T-cell (primary cell): ENCODE measurements around the gene TMEM143. TPM values are rescaled to one million over a fixed set of nuclear protein-coding genes. Genes with fewer than 3 reads are reported as not detected.
"Not testable (repeated sequence)": the region's sequence is repeated elsewhere in the genome, so short reads cannot be mapped to it uniquely, and the experiment has no call there.

Experiments used
- ATAC-seq, 4 experiments: fragments of 200-7000 bp in 3 of 4; fragments of 150-1000 bp in 1 of 4; cut with Tn5 transposase; replicated peaks in 1 of 4; 1 replicate in 3 of 4; 2 replicates in 1 of 4; pipeline ENCODE4 v1.10.0; 2021; ENCODE audit warnings: moderate library complexity in 3 of 4, mild to moderate bottlenecking in 2 of 4, moderate number of reproducible peaks in 1 of 4
- CTCF ChIA-PET, 2 donors: fragments of 300-600 bp; sonication (Branson Sonifier 250); formaldehyde crosslinking; loops; one replicate each; lab custom pipeline; 2022; ENCODE audit warnings: antibody characterized with exemption in 2 of 2; lab: Charles Lee
- POLR2A ChIA-PET, 2 donors: fragments of 300-600 bp; sonication (Branson Sonifier 250); formaldehyde crosslinking; loops; one replicate each; lab custom pipeline; 2022; ENCODE audit warnings: antibody characterized with exemption in 2 of 2; lab: Charles Lee
- DNase-seq, 35 experiments: peaks; one replicate each; pipeline versions ENCODE4 v3.0.0 to v3.0.0-alpha.2; 2013 to 2023
- H3K27ac ChIP-seq: one replicate; pipeline ENCODE4 v1.5.1; 2013; ENCODE audit warnings: low read length
- H3K27me3 ChIP-seq, 2 experiments: replicated peaks in 1 of 2; 1 replicate in 1 of 2; 2 replicates in 1 of 2; pipeline versions ENCODE4 v1.6.1 to v1.7.0; 2013; ENCODE audit warnings: low read length in 1 of 2, mixed read lengths in 1 of 2; ENCODE audit not compliant: control insufficient read depth in 2 of 2, insufficient read depth in 2 of 2; ENCODE audit errors: extremely low read depth in 1 of 2
- H3K36me3 ChIP-seq, 2 donors: 1 replicate in 1 of 2; 2 replicates in 1 of 2; pipeline versions ENCODE4 v1.6.1 to v1.7.0; 2013; ENCODE audit warnings: low read length in 1 of 2; ENCODE audit not compliant: control insufficient read depth in 2 of 2, insufficient read depth in 1 of 2; ENCODE audit errors: extremely low read depth in 1 of 2
- H3K4me1 ChIP-seq, 2 experiments: 1 replicate in 1 of 2; 2 replicates in 1 of 2; pipeline versions ENCODE4 v1.6.1 to v1.7.0; 2013; ENCODE audit warnings: low read length in 2 of 2, mixed read lengths in 1 of 2; ENCODE audit not compliant: insufficient read depth in 2 of 2, control insufficient read depth in 1 of 2; ENCODE audit errors: extremely low read depth in 1 of 2
- H3K4me3 ChIP-seq, 2 donors: 1 replicate in 1 of 2; 2 replicates in 1 of 2; pipeline versions ENCODE4 v1.5.1 to v1.7.0; 2013; ENCODE audit warnings: mild to moderate bottlenecking in 2 of 2, low read length in 1 of 2, moderate library complexity in 1 of 2; ENCODE audit not compliant: control insufficient read depth in 1 of 2; ENCODE audit errors: extremely low read depth in 1 of 2
- H3K9me3 ChIP-seq: 2 replicates; pipeline ENCODE4 v1.7.0; 2013
- H3K27ac Mint-ChIP-seq, 2 donors: one replicate each; pipeline ENCODE4 v1.8.0; 2020 to 2021; ENCODE audit warnings: mild to moderate bottlenecking in 2 of 2, mixed read lengths in 2 of 2
- H3K27me3 Mint-ChIP-seq, 2 donors: one replicate each; pipeline ENCODE4 v1.8.0; 2021 to 2022; ENCODE audit warnings: mixed read lengths in 2 of 2
- H3K36me3 Mint-ChIP-seq: one replicate; pipeline ENCODE4 v1.8.0; 2021; ENCODE audit warnings: mixed read lengths
- H3K4me1 Mint-ChIP-seq, 3 donors: one replicate each; pipeline ENCODE4 v1.8.0; 2020 to 2022; ENCODE audit warnings: mixed read lengths in 3 of 3, mild to moderate bottlenecking in 1 of 3
- H3K4me3 Mint-ChIP-seq, 3 donors: one replicate each; pipeline ENCODE4 v1.8.0; 2020 to 2022; ENCODE audit warnings: mild to moderate bottlenecking in 3 of 3, mixed read lengths in 3 of 3, moderate library complexity in 3 of 3
- H3K9me3 Mint-ChIP-seq, 3 donors: one replicate each; pipeline ENCODE4 v1.8.0; 2020 to 2022; ENCODE audit warnings: mixed read lengths in 3 of 3
- WGBS: methylation state at CpG from one replicate; pipeline ENCODE4 v1.1.5; 2013; ENCODE audit warnings: missing lambda C conversion rate; ENCODE audit not compliant: insufficient coverage; 5-methylcytosine and 5-hydroxymethylcytosine counted together
- total RNA-seq, 35 experiments: library from RNA in 6 of 35; stranded (reverse) in 6 of 35; fragments of 120-200 nt in 1 of 35; gene quantifications; one replicate each; pipeline versions ENCODE4 v1.2.1 to v1.2.4 and lab custom pipeline; 2013 to 2026

Gene TMEM143
- total RNA-seq, 5 donors from 2014 or later (not counting 1 experiment from before 2014, with no cell fraction given) = 14.5 to 33.5 (median 29.0) TPM

- Histone ChIP-seq H3K27me3 (peaks cover 0 to 16% of the 10 kb centered on the region in 2 experiments), H3K9me3 (no peaks in the 10 kb centered on the region), H3K36me3 (no peaks in the 10 kb centered on the region), H3K4me1 (no peaks in the 10 kb centered on the region), H3K4me3 (no peak overlapping the region), H3K27ac (no peak overlapping the region)
- Mint-ChIP-seq H3K27ac (no peak overlapping the region), H3K4me3 (no peak overlapping the region), H3K27me3 (no peaks in the 10 kb centered on the region), H3K9me3 (no peaks in the 10 kb centered on the region), H3K36me3 (no peaks in the 10 kb centered on the region), H3K4me1 (no peaks in the 10 kb centered on the region)
- ATAC-seq = no peak
- ChIA-PET POLR2A (no interaction called here), CTCF (no interaction called here)
- WGBS = 70% methylated on average over 4 of the region's 4 CpGs
- DNase-seq = no peak
Measured at GRCh38 chr19:48372904-48373303, 9.2 kb upstream of the TMEM143 start.

DNA sequence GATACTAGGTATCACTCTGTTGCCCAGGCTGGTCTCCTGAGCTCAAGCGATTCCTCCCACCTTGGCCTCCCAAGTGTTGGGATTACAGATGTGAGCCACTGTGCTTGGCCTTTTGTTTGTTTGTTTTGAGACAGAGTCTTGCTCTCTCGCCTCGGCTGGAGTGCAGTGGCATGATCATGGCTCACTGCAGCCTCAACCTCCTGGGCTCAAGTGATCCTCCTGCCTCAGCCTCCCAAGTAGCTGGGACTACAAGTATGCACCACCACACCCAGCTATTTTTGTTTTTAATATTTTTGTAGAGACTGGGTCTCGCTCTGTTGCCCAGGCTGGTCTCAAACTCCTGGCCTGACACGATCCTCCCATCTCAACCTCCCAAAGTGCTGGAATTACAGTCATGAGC, 8.0 kb upstream of the TMEM143 start:
- H3K27ac Mint-ChIP-seq, H3K9me3 ChIP-seq, DNase-seq, H3K4me3 Mint-ChIP-seq, H3K4me1 ChIP-seq, ATAC-seq, H3K27me3 Mint-ChIP-seq, POLR2A ChIA-PET, H3K27ac ChIP-seq, H3K9me3 Mint-ChIP-seq, H3K4me3 ChIP-seq, H3K36me3 Mint-ChIP-seq, H3K36me3 ChIP-seq, H3K4me1 Mint-ChIP-seq: not testable (repeated sequence)
- WGBS = 91% methylated on average over 5 of the region's 5 CpGs
- CTCF ChIA-PET = interaction anchor here (0.7 kb wide), 2 partner anchors 45 to 698 kb away, joined by 4 read pairs; no protein-coding TSS in a partner anchor
- peaks cover 0 to 16% of the 10 kb centered on the region in 2 experiments for H3K27me3 ChIP-seq

- Histone ChIP-seq H3K27ac (no peak overlapping the region), H3K4me3 (no peak overlapping the region), H3K9me3 (no peaks in the 10 kb centered on the region), H3K27me3 (peaks cover 0 to 16% of the 10 kb centered on the region in 2 experiments), H3K36me3 (no peaks in the 10 kb centered on the region), H3K4me1 (no peaks in the 10 kb centered on the region)
- Mint-ChIP-seq H3K27me3 (no peaks in the 10 kb centered on the region), H3K4me3 (no peak overlapping the region), H3K36me3 (no peaks in the 10 kb centered on the region), H3K4me1 (no peaks in the 10 kb centered on the region), H3K27ac (no peak overlapping the region), H3K9me3 (no peaks in the 10 kb centered on the region)
- CTCF ChIA-PET = interaction anchor here (0.7 kb wide), 2 partner anchors 45 to 699 kb away, joined by 4 read pairs; no protein-coding TSS in a partner anchor
- WGBS = 91% methylated on average over 6 of the region's 7 CpGs
- ATAC-seq = no peak
- POLR2A ChIA-PET = no interaction called here
- DNase-seq = no peak
Measured at GRCh38 chr19:48371367-48371766, 7.6 kb upstream of the TMEM143 start.

DNA sequence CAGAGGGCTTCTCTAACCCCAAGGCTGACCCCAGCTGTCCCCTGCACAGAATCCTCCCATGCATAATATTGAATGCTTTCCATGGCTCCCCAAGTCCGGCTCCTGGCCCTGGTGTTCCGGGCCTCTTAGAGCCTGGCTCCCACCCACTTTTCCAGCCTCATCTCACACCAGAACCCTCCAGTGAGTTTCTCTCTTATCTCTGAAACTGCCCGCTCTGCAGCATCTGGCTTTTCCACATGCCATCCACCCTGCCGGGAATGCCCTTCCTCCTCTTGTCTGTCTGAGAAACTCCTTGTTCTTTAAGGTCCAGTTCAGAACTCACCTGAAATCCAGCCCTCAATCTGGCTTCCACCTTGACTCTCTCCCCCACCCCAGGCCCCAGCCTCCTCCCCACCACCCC, 7.2 kb upstream of the TMEM143 start:
- CTCF ChIA-PET = no interaction called here
- no peaks in the 10 kb centered on the region for H3K4me1 ChIP-seq
- peaks cover 0 to 15% of the 10 kb centered on the region in 2 experiments for H3K27me3 ChIP-seq
- no peaks in the 10 kb centered on the region for H3K4me1 Mint-ChIP-seq
- no peaks in the 10 kb centered on the region for H3K27me3 Mint-ChIP-seq
- H3K9me3 ChIP-seq = no peaks in the 10 kb centered on the region
- POLR2A ChIA-PET = no interaction called here
- WGBS = 95% methylated on average over 4 of the region's 4 CpGs
- H3K27ac Mint-ChIP-seq = no peak overlapping the region
- H3K4me3 ChIP-seq = no peak overlapping the region
- no peaks in the 10 kb centered on the region for H3K36me3 Mint-ChIP-seq
- H3K27ac ChIP-seq = no peak overlapping the region
- no peak for DNase-seq
- H3K4me3 Mint-ChIP-seq = no peak overlapping the region
- H3K36me3 ChIP-seq = no peaks in the 10 kb centered on the region
- ATAC-seq = no peak
- no peaks in the 10 kb centered on the region for H3K9me3 Mint-ChIP-seq

- H3K4me3 Mint-ChIP-seq = no peak overlapping the region
- ChIA-PET POLR2A (no interaction called here), CTCF (no interaction called here)
- peaks cover 0 to 8% of the 10 kb centered on the region in 2 experiments for H3K27me3 ChIP-seq
- no peaks in the 10 kb centered on the region for H3K9me3 ChIP-seq
- H3K36me3 Mint-ChIP-seq = no peaks in the 10 kb centered on the region
- no peak overlapping the region for H3K27ac ChIP-seq
- H3K27me3 Mint-ChIP-seq = no peaks in the 10 kb centered on the region
- H3K36me3 ChIP-seq = no peaks in the 10 kb centered on the region
- ATAC-seq (no peak), DNase-seq (no peak)
- H3K4me1 Mint-ChIP-seq = peaks cover 2 to 10% (median 3%) of the 10 kb centered on the region in 3 donors
- H3K27ac Mint-ChIP-seq = no peak overlapping the region
- no peak overlapping the region for H3K4me3 ChIP-seq
- peaks cover 3 to 9% of the 10 kb centered on the region in 2 experiments for H3K4me1 ChIP-seq
- no peaks in the 10 kb centered on the region for H3K9me3 Mint-ChIP-seq
- WGBS = 100% methylated on average over 4 of the region's 14 CpGs
Measured at GRCh38 chr19:48368936-48369335, 5.2 kb upstream of the TMEM143 start.

DNA sequence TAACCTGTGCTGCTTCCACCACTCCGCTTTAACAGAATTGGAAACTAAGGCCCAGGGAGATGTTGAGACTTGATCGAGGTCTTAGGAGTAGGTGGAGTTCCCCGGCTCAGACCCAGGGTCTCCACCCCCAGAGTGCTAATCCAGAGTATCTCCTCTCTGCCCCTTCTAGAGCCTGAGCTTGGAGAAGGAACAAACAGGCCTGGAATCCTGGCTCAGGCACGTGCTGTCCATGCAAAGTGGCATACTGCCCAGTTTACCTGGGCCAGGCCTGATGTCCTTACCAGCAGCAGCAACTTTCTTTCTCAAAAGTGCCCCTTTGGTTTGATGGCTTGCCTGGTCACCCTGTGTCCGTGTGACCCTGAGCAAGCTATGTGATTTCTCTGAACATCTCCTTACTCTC, 4.1 kb upstream of the TMEM143 start:
- Mint-ChIP-seq H3K27ac (peak overlapping the region in 1 of 2 donors; percentile 60), H3K36me3 (no peaks in the 10 kb centered on the region), H3K4me1 (peaks cover 8 to 16% (median 10%) of the 10 kb centered on the region in 3 donors), H3K27me3 (no peaks in the 10 kb centered on the region), H3K9me3 (no peaks in the 10 kb centered on the region), H3K4me3 (no peak overlapping the region)
- Histone ChIP-seq H3K36me3 (no peaks in the 10 kb centered on the region), H3K27ac (no peak overlapping the region), H3K4me1 (peaks cover 3 to 18% of the 10 kb centered on the region in 2 experiments), H3K4me3 (no peak overlapping the region), H3K9me3 (no peaks in the 10 kb centered on the region), H3K27me3 (peaks cover 0 to under 1% of the 10 kb centered on the region in 2 experiments)
- DNase-seq = no peak
- no peak for ATAC-seq
- POLR2A ChIA-PET = no interaction called here
- WGBS = 82% methylated on average over 1 of the region's 5 CpGs
- CTCF ChIA-PET = no interaction called here

DNA sequence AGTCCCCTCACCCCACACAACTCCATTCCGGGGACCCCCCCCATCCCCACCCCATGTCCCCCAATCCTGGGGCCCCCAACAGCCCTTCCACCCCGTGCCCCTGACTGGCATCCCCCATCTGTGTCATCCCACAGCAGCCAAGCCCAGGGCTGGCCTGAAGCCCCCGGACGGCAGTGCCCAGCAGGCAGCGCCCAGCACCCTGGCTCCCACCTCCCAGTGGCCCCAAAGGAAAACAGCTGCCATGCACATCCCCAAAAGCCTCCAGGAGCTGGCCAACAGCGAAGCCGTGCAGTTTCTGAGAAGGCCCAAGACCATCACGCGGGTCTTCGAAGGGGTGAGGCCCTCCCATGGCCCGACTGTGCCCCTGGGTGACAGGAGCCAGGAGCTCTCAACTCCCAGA, 1.9 kb upstream of the TMEM143 start:
- DNase-seq = no peak
- CTCF ChIA-PET = no interaction called here

More for the DNA sequence above, 1.9 kb upstream of the TMEM143 start:
- H3K36me3 ChIP-seq = no peaks in the 10 kb centered on the region
- Mint-ChIP-seq H3K27ac (no peak overlapping the region), H3K27me3 (no peaks in the 10 kb centered on the region), H3K4me1 (peaks cover 12 to 22% (median 15%) of the 10 kb centered on the region in 3 donors), H3K9me3 (no peaks in the 10 kb centered on the region), H3K4me3 (no peak overlapping the region), H3K36me3 (no peaks in the 10 kb centered on the region)
- WGBS = 98% methylated on average over 6 of the region's 11 CpGs
- peaks cover 3 to 20% of the 10 kb centered on the region in 2 experiments for H3K4me1 ChIP-seq
- no peaks in the 10 kb centered on the region for H3K27me3 ChIP-seq
- H3K27ac ChIP-seq = no peak overlapping the region
- ATAC-seq = no peak
- POLR2A ChIA-PET = no interaction called here
- no peak overlapping the region for H3K4me3 ChIP-seq
- no peaks in the 10 kb centered on the region for H3K9me3 ChIP-seq
